K562 (cell line): ENCODE measurements around the gene BAIAP2L2.

Source experiments
- ELF4 ChIP-seq: fragments of 450-650 bp; formaldehyde crosslinking; IDR thresholded peaks from 2 replicates; pipeline ENCODE4 v1.4.0; 2022; ENCODE audit warnings: missing genetic modification characterization
- HMG20A ChIP-seq: fragments of 450-650 bp; formaldehyde crosslinking; conservative IDR thresholded peaks from 2 replicates; pipeline ENCODE4 v1.4.0; 2020; ENCODE audit warnings: mild to moderate bottlenecking, mixed read lengths
- PML ChIP-seq: IDR thresholded peaks from 2 replicates; pipeline ENCODE4 v1.6.1; 2012; ENCODE audit warnings: low read length, inconsistent platforms
- RAD21 ChIP-seq, 2 experiments: fragments of 250-450 bp in 1 of 2; fragments of 450-650 bp in 1 of 2; sonication (Bioruptor Pico) in 1 of 2; formaldehyde crosslinking in 1 of 2; IDR thresholded peaks in 1 of 2; conservative IDR thresholded peaks in 1 of 2; 2 replicates each; pipeline versions ENCODE4 v1.4.0 to v1.8.0; 2020 to 2022; ENCODE audit warnings: mild to moderate bottlenecking in 2 of 2, moderate library complexity in 1 of 2
- RNF2 ChIP-seq: sonication (generic); IDR thresholded peaks from 2 replicates; pipeline ENCODE4 v1.6.1; 2016
- SP1 ChIP-seq: sonication (generic); formaldehyde crosslinking; IDR thresholded peaks from 2 replicates; pipeline ENCODE4 v1.8.1; 2022; ENCODE audit warnings: mild to moderate bottlenecking, missing genetic modification reagents
- ZNF197 ChIP-seq: fragments of 200-800 bp; sonication (Bioruptor generic); IDR thresholded peaks from 2 replicates; pipeline ENCODE4 v1.6.1; 2016; ENCODE audit warnings: low read depth, missing genetic modification characterization, missing compliant biosample characterization
- ZNF24 ChIP-seq: fragments of 450-650 bp; IDR thresholded peaks from 2 replicates; pipeline ENCODE4 v1.6.1; 2016
- TF ChIP-seq, protein P1 (sequence below), 3 experiments: IDR thresholded peaks in 2 of 3; conservative IDR thresholded peaks in 1 of 3; 2 replicates each; pipeline ENCODE4 v1.5.1; 2011 to 2012; ENCODE audit warnings: low read length in 3 of 3, mild to moderate bottlenecking in 3 of 3, control low read depth in 2 of 3, improper control_type of control experiment in 1 of 3, inconsistent platforms in 1 of 3, low read depth in 1 of 3, mixed read lengths in 1 of 3, moderate library complexity in 1 of 3; ENCODE audit not compliant: insufficient read depth in 2 of 3
- TF ChIP-seq, protein P2 (sequence below): sonication (generic); formaldehyde crosslinking; IDR thresholded peaks from 2 replicates; pipeline ENCODE4 v1.8.1; 2023; ENCODE audit warnings: mild to moderate bottlenecking, missing genetic modification reagents
- TF ChIP-seq, protein P3 (sequence below): fragments of 450-650 bp; IDR thresholded peaks from 2 replicates; pipeline ENCODE4 v1.6.1; 2017; ENCODE audit warnings: antibody characterized with exemption, mild to moderate bottlenecking

DNA sequence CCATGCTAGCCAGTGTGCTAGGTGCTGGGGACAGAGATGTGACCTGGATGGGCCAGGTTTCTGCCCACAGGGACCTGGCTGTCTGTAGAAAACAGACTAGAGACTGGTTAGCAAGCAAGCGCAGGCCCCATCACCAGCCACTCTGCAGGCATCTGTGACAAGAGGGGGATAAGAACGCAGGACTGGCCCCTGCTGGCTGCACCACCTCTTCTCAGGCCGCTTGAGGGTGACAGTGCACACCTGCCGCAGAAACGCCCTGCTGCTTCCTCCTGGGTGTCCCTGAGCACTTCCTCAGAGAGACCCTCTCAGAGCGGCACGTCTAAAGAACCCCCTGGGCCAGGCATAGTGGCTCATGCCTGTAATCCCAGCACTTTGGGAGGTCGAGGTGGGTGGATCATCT is 59.2 kb downstream of the BAIAP2L2 start:
- no peak for TF ChIP-seq RAD21 (CRISPR knock-in tag; conservative IDR thresholded peaks at IDR 0.05 in 1 of 2, IDR thresholded peaks at IDR 0.05 in 1 of 2)
- no peak for TF ChIP-seq ZNF24
- TF ChIP-seq ELF4 (CRISPR knock-in tag): no peak
- TF ChIP-seq ZNF197 (CRISPR knock-in tag): no peak
- no peak for TF ChIP-seq RNF2
- TF ChIP-seq HMG20A (CRISPR knock-in tag): no peak
- TF ChIP-seq, protein P1, sequence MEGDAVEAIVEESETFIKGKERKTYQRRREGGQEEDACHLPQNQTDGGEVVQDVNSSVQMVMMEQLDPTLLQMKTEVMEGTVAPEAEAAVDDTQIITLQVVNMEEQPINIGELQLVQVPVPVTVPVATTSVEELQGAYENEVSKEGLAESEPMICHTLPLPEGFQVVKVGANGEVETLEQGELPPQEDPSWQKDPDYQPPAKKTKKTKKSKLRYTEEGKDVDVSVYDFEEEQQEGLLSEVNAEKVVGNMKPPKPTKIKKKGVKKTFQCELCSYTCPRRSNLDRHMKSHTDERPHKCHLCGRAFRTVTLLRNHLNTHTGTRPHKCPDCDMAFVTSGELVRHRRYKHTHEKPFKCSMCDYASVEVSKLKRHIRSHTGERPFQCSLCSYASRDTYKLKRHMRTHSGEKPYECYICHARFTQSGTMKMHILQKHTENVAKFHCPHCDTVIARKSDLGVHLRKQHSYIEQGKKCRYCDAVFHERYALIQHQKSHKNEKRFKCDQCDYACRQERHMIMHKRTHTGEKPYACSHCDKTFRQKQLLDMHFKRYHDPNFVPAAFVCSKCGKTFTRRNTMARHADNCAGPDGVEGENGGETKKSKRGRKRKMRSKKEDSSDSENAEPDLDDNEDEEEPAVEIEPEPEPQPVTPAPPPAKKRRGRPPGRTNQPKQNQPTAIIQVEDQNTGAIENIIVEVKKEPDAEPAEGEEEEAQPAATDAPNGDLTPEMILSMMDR (IDR thresholded peaks at IDR 0.05 in 2 of 3, conservative IDR thresholded peaks at IDR 0.05 in 1 of 3; ENCODE audit: insufficient read depth in 2 of 3, low read depth in 1 of 3, low read length in 3 of 3): peak in 1 of 3 experiments; percentile 23; a peak in 1 of 6 replicates
- TF ChIP-seq, protein P2, sequence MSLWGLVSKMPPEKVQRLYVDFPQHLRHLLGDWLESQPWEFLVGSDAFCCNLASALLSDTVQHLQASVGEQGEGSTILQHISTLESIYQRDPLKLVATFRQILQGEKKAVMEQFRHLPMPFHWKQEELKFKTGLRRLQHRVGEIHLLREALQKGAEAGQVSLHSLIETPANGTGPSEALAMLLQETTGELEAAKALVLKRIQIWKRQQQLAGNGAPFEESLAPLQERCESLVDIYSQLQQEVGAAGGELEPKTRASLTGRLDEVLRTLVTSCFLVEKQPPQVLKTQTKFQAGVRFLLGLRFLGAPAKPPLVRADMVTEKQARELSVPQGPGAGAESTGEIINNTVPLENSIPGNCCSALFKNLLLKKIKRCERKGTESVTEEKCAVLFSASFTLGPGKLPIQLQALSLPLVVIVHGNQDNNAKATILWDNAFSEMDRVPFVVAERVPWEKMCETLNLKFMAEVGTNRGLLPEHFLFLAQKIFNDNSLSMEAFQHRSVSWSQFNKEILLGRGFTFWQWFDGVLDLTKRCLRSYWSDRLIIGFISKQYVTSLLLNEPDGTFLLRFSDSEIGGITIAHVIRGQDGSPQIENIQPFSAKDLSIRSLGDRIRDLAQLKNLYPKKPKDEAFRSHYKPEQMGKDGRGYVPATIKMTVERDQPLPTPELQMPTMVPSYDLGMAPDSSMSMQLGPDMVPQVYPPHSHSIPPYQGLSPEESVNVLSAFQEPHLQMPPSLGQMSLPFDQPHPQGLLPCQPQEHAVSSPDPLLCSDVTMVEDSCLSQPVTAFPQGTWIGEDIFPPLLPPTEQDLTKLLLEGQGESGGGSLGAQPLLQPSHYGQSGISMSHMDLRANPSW (CRISPR knock-in tag): no peak
- TF ChIP-seq, protein P3, sequence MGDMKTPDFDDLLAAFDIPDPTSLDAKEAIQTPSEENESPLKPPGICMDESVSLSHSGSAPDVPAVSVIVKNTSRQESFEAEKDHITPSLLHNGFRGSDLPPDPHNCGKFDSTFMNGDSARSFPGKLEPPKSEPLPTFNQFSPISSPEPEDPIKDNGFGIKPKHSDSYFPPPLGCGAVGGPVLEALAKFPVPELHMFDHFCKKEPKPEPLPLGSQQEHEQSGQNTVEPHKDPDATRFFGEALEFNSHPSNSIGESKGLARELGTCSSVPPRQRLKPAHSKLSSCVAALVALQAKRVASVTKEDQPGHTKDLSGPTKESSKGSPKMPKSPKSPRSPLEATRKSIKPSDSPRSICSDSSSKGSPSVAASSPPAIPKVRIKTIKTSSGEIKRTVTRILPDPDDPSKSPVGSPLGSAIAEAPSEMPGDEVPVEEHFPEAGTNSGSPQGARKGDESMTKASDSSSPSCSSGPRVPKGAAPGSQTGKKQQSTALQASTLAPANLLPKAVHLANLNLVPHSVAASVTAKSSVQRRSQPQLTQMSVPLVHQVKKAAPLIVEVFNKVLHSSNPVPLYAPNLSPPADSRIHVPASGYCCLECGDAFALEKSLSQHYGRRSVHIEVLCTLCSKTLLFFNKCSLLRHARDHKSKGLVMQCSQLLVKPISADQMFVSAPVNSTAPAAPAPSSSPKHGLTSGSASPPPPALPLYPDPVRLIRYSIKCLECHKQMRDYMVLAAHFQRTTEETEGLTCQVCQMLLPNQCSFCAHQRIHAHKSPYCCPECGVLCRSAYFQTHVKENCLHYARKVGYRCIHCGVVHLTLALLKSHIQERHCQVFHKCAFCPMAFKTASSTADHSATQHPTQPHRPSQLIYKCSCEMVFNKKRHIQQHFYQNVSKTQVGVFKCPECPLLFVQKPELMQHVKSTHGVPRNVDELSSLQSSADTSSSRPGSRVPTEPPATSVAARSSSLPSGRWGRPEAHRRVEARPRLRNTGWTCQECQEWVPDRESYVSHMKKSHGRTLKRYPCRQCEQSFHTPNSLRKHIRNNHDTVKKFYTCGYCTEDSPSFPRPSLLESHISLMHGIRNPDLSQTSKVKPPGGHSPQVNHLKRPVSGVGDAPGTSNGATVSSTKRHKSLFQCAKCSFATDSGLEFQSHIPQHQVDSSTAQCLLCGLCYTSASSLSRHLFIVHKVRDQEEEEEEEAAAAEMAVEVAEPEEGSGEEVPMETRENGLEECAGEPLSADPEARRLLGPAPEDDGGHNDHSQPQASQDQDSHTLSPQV: no peak
- no peak for TF ChIP-seq PML
- no peak for TF ChIP-seq SP1 (CRISPR knock-in tag)
